HepG2 (cell line): ENCODE data around the gene SNX24. TPM values are rescaled to one million over a fixed set of nuclear protein-coding genes. Genes with fewer than 3 reads are reported as not detected.

Experiments used
- ARHGAP35 ChIP-seq: sonication (generic); formaldehyde crosslinking; IDR thresholded peaks from 2 replicates; pipeline ENCODE4 v1.9.0; 2022; ENCODE audit warnings: mild to moderate bottlenecking, inconsistent platforms, moderate library complexity, missing genetic modification reagents, borderline replicate concordance
- ELK4 ChIP-seq: sonication (generic); formaldehyde crosslinking; IDR thresholded peaks from 2 replicates; pipeline ENCODE4 v1.9.0; 2021; ENCODE audit warnings: missing genetic modification reagents, borderline replicate concordance
- GMEB1 ChIP-seq: sonication (generic); formaldehyde crosslinking; IDR thresholded peaks from 2 replicates; pipeline ENCODE4 v1.5.1; 2020; ENCODE audit warnings: missing genetic modification reagents, mild to moderate bottlenecking, borderline replicate concordance
- HNRNPL ChIP-seq: fragments of 200-400 bp; formaldehyde crosslinking; IDR thresholded peaks from 2 replicates; pipeline ENCODE4 v1.6.1; 2017; ENCODE audit warnings: mild to moderate bottlenecking, low read depth, low read length
- IKZF4 ChIP-seq: sonication (generic); formaldehyde crosslinking; IDR thresholded peaks from 2 replicates; pipeline ENCODE4 v1.5.1; 2020; ENCODE audit warnings: borderline replicate concordance, mild to moderate bottlenecking, low read depth, missing genetic modification reagents; ENCODE audit errors: not compliant biosample characterization
- RBM39 ChIP-seq: fragments of 200-400 bp; formaldehyde crosslinking; IDR thresholded peaks from one replicate; pipeline ENCODE4 v1.6.1; 2018; ENCODE audit warnings: antibody characterized with exemption, mild to moderate bottlenecking, low read depth, low read length; ENCODE audit not compliant: poor library complexity, severe bottlenecking
- SIN3A ChIP-seq: IDR thresholded peaks from 2 replicates; pipeline ENCODE4 v1.6.1; 2011; ENCODE audit warnings: low read depth, mild to moderate bottlenecking, control low read depth, low read length, borderline replicate concordance
- SIX1 ChIP-seq: sonication (generic); formaldehyde crosslinking; IDR thresholded peaks from 2 replicates; pipeline ENCODE4 v1.4.0; 2020; ENCODE audit warnings: missing genetic modification reagents, borderline replicate concordance
- ZBTB1 ChIP-seq: sonication (generic); formaldehyde crosslinking; IDR thresholded peaks from 2 replicates; pipeline ENCODE4 v1.4.0; 2020; ENCODE audit warnings: missing genetic modification reagents, borderline replicate concordance
- ZBTB20 ChIP-seq: sonication (generic); formaldehyde crosslinking; IDR thresholded peaks from 2 replicates; pipeline ENCODE4 v1.8.1; 2023; ENCODE audit warnings: missing genetic modification reagents, low read depth, mild to moderate bottlenecking, borderline replicate concordance
- ZNF232 ChIP-seq: sonication (generic); formaldehyde crosslinking; IDR thresholded peaks from 2 replicates; pipeline ENCODE4 v1.4.0; 2020; ENCODE audit warnings: missing genetic modification reagents, borderline replicate concordance
- ZNF337 ChIP-seq: sonication (generic); formaldehyde crosslinking; IDR thresholded peaks from 2 replicates; pipeline ENCODE4 v1.5.1; 2020; ENCODE audit warnings: missing genetic modification reagents, low read depth, mild to moderate bottlenecking, borderline replicate concordance
- ZNF784 ChIP-seq: sonication (generic); formaldehyde crosslinking; IDR thresholded peaks from 2 replicates; pipeline ENCODE4 v1.5.1; 2020; ENCODE audit warnings: missing genetic modification reagents, mild to moderate bottlenecking, borderline replicate concordance
- polyA plus RNA-seq, 8 experiments: library from polyadenylated mRNA; depleted of rRNA in 3 of 8; stranded (reverse) in 7 of 8; unstranded in 1 of 8; fragments of >200 nt; fragmentation: Illumina TruSeq in 4 of 8; extraction: Trizol in 4 of 8; gene quantifications; 2 replicates each; pipeline versions ENCODE4 v1.2.1 to v1.2.3, GENCODE V29; 2011 to 2016; ENCODE audit warnings: low read depth in 4 of 8, missing spikeins in 1 of 8, mixed read lengths in 1 of 8; ENCODE audit not compliant: insufficient read depth in 1 of 8
- total RNA-seq, 5 experiments: library from RNA; depleted of rRNA; stranded (reverse); fragments of >200 nt; fragmentation: Illumina TruSeq; extraction: Trizol; gene quantifications; 2 replicates each; pipeline ENCODE4 v1.2.3, GENCODE V29; 2016; ENCODE audit warnings: low read depth in 1 of 5
- TF ChIP-seq, protein P1 (sequence below): sonication (generic); formaldehyde crosslinking; IDR thresholded peaks from 2 replicates; pipeline ENCODE4 v1.4.0; 2020; ENCODE audit warnings: missing genetic modification reagents
- TF ChIP-seq, protein P2 (sequence below): sonication (generic); formaldehyde crosslinking; IDR thresholded peaks from 2 replicates; pipeline ENCODE4 v1.4.0; 2020; ENCODE audit warnings: missing genetic modification reagents

SNX24 gene
- total and polyA plus RNA-seq, 2 of the 13 experiments (the other 11 are each of a cell fraction or from before 2014, with no cell fraction given) = 7.2 to 23.7 TPM

GRCh38 chr5:122846051-122846550 lies 688 bp downstream of the SNX24 start (continued):
- TF ChIP-seq ZNF784 (no peak), GMEB1 (CRISPR knock-in tag) (peak; percentile 4; the same call in 1 of the 2 replicates), SIN3A (no peak; the same call in 1 of the 2 replicates), HNRNPL (no peak), IKZF4 (CRISPR knock-in tag) (no peak), ZNF232 (CRISPR knock-in tag) (no peak), RBM39 (no peak), ZBTB1 (CRISPR knock-in tag) (no peak), ELK4 (CRISPR knock-in tag) (no peak), ARHGAP35 (CRISPR knock-in tag) (no peak), ZNF337 (CRISPR knock-in tag) (no peak), SIX1 (CRISPR knock-in tag) (no peak), ZBTB20 (no peak)
- TF ChIP-seq, protein P1, sequence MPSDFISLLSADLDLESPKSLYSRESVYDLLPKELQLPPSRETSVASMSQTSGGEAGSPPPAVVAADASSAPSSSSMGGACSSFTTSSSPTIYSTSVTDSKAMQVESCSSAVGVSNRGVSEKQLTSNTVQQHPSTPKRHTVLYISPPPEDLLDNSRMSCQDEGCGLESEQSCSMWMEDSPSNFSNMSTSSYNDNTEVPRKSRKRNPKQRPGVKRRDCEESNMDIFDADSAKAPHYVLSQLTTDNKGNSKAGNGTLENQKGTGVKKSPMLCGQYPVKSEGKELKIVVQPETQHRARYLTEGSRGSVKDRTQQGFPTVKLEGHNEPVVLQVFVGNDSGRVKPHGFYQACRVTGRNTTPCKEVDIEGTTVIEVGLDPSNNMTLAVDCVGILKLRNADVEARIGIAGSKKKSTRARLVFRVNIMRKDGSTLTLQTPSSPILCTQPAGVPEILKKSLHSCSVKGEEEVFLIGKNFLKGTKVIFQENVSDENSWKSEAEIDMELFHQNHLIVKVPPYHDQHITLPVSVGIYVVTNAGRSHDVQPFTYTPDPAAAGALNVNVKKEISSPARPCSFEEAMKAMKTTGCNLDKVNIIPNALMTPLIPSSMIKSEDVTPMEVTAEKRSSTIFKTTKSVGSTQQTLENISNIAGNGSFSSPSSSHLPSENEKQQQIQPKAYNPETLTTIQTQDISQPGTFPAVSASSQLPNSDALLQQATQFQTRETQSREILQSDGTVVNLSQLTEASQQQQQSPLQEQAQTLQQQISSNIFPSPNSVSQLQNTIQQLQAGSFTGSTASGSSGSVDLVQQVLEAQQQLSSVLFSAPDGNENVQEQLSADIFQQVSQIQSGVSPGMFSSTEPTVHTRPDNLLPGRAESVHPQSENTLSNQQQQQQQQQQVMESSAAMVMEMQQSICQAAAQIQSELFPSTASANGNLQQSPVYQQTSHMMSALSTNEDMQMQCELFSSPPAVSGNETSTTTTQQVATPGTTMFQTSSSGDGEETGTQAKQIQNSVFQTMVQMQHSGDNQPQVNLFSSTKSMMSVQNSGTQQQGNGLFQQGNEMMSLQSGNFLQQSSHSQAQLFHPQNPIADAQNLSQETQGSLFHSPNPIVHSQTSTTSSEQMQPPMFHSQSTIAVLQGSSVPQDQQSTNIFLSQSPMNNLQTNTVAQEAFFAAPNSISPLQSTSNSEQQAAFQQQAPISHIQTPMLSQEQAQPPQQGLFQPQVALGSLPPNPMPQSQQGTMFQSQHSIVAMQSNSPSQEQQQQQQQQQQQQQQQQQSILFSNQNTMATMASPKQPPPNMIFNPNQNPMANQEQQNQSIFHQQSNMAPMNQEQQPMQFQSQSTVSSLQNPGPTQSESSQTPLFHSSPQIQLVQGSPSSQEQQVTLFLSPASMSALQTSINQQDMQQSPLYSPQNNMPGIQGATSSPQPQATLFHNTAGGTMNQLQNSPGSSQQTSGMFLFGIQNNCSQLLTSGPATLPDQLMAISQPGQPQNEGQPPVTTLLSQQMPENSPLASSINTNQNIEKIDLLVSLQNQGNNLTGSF (CRISPR knock-in tag) = no peak
- TF ChIP-seq, protein P2, sequence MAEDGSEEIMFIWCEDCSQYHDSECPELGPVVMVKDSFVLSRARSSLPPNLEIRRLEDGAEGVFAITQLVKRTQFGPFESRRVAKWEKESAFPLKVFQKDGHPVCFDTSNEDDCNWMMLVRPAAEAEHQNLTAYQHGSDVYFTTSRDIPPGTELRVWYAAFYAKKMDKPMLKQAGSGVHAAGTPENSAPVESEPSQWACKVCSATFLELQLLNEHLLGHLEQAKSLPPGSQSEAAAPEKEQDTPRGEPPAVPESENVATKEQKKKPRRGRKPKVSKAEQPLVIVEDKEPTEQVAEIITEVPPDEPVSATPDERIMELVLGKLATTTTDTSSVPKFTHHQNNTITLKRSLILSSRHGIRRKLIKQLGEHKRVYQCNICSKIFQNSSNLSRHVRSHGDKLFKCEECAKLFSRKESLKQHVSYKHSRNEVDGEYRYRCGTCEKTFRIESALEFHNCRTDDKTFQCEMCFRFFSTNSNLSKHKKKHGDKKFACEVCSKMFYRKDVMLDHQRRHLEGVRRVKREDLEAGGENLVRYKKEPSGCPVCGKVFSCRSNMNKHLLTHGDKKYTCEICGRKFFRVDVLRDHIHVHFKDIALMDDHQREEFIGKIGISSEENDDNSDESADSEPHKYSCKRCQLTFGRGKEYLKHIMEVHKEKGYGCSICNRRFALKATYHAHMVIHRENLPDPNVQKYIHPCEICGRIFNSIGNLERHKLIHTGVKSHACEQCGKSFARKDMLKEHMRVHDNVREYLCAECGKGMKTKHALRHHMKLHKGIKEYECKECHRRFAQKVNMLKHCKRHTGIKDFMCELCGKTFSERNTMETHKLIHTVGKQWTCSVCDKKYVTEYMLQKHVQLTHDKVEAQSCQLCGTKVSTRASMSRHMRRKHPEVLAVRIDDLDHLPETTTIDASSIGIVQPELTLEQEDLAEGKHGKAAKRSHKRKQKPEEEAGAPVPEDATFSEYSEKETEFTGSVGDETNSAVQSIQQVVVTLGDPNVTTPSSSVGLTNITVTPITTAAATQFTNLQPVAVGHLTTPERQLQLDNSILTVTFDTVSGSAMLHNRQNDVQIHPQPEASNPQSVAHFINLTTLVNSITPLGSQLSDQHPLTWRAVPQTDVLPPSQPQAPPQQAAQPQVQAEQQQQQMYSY (CRISPR knock-in tag) = no peak
